ENCODE data around the gene NEMP1. TPM values are rescaled to one million over a fixed set of nuclear protein-coding genes. Genes with fewer than 3 reads are reported as not detected.

The NEMP1 gene
- total and polyA plus RNA-seq, 10 of the 15 experiments (the other 5 are each of a cell fraction or from before 2014, with no cell fraction given): 4.0 to 45.9 (median 19.8) TPM

DNA sequence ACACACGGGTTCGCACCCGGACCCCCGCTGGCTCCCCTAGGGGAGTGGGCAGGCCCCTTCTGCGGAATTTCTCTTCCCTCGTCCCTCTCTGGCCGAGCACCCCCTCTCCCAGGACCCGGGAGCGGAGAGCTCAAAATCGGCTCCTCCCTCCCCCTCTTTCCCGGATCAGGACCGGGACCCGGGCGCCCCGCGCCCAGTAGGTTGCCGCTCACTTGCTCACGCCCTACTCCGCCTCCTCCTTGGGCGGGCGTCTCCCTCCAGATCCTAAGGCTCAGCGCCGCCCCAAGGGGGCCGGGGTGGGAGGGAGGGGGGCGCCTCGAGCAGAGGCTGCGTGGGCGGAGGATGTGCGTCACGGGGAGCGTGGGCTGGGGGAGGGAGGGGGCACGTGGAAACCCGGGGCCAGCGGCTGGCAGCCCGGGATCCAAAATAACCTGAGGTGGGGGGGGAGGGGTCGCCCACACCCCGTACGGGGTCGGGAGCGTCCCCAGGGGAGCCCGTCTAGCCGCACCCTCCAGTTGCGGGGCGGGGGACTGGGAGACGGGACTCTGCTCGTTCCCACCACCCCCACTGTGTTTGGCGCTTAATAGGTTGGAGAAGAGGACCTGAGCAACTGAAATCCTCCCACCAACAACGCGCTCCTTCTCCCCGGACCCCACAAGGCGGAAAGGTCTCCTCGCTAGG lies 8.6 kb upstream of the NEMP1 start:
- ATAC-seq (peak; percentile 67), DNase-seq (ENCODE audit: low read depth, low spot score) (no peak), FAIRE-seq (no peak)
- no peaks in the 10 kb centered on the region for H3K27me3 ChIP-seq (replicated peaks in 1 of 2; ENCODE audit: control insufficient read depth in 2 of 2, insufficient read depth in 2 of 2, low read length in 1 of 2)
- peaks cover 23% of the 10 kb centered on the region for H3K4me1 ChIP-seq (ENCODE audit: control insufficient read depth, insufficient read depth, low read length)
- no peaks in the 10 kb centered on the region for H4K20me1 ChIP-seq (ENCODE audit: control insufficient read depth, insufficient read depth)
- SMC1A ChIA-PET (ENCODE audit: uncharacterized antibody, unreplicated experiment): interaction anchor here (1.0 to 9.2 kb wide), 3 partner anchors 8 to 24 kb away, joined by 6 to 169 read pairs (median 29); partner anchors contain the start of gene STAT6
- POLR2A ChIA-PET: interaction anchor here (0.6 to 5.1 kb wide), 7 partner anchors 8 to 402 kb away, joined by 3 to 41 read pairs (median 4); partner anchors contain the start of genes NEMP1 and STAT6
- CTCF ChIA-PET: interaction anchor here (1.0 to 9.0 kb wide), 4 partner anchors 8 to 23 kb away, joined by 3 to 144 read pairs (median 40); partner anchors contain the start of genes NEMP1 and STAT6
- peak overlapping the region; percentile 95 for H3K9ac ChIP-seq (ENCODE audit: control insufficient read depth, insufficient read depth, low read length)
- 0% methylated on average over 29 of the region's 52 CpGs for WGBS (ENCODE audit: insufficient coverage, insufficient replicate concordance, low lambda C conversion rate, missing lambda C conversion rate)
- RAD21 ChIA-PET (ENCODE audit: unreplicated experiment): interaction anchor here (0.6 to 8.8 kb wide), 6 partner anchors 8 to 403 kb away, joined by 3 to 199 read pairs (median 16); partner anchors contain the start of genes NEMP1 and STAT6
- in situ Hi-C loops (cut with MboI) (loop anchor here (10.0 kb wide), 1 partner anchor 452 kb away; the partner anchor contains the start of gene BAZ2A), intact Hi-C loops (cut with micrococcal nuclease; ENCODE audit: unreplicated experiment) (loop anchor here (1.0 to 5.0 kb wide), 4 partner anchors 8 to 450 kb away; partner anchors contain the start of genes PTGES3 and STAT6)
- BruUV-seq (replicated peaks): no TSS peak
- peaks cover 26% of the 10 kb centered on the region for H3K79me2 ChIP-seq (ENCODE audit: control insufficient read depth, insufficient read depth, low read length)
- H3K36me3 ChIP-seq (ENCODE audit: control insufficient read depth in 2 of 2, insufficient read depth in 2 of 2, low read length in 1 of 2): peaks cover 2 to 7% of the 10 kb centered on the region in 2 experiments; a peak in 3 of 4 replicates
- peak overlapping the region; percentile 95 for H3K4me2 ChIP-seq (ENCODE audit: control insufficient read depth, insufficient read depth)
- peak overlapping the region; percentile 98 for H3K27ac ChIP-seq (ENCODE audit: control insufficient read depth, insufficient read depth)
- peak overlapping the region; percentile 95 for H3K4me3 ChIP-seq
- H3K9me3 ChIP-seq (replicated peaks; ENCODE audit: control insufficient read depth, insufficient read depth, low read length): no peaks in the 10 kb centered on the region
- peak overlapping the region; percentile 61 for H2AFZ ChIP-seq (ENCODE audit: control insufficient read depth, low read depth, low read length)
- TF ChIP-seq, protein P1, sequence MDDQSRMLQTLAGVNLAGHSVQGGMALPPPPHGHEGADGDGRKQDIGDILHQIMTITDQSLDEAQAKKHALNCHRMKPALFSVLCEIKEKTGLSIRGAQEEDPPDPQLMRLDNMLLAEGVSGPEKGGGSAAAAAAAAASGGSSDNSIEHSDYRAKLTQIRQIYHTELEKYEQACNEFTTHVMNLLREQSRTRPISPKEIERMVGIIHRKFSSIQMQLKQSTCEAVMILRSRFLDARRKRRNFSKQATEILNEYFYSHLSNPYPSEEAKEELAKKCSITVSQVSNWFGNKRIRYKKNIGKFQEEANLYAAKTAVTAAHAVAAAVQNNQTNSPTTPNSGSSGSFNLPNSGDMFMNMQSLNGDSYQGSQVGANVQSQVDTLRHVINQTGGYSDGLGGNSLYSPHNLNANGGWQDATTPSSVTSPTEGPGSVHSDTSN (IDR thresholded peaks at IDR 0.05; ENCODE audit: insufficient replicate concordance, low read depth, low read length): no peak
- TF ChIP-seq, protein P2, sequence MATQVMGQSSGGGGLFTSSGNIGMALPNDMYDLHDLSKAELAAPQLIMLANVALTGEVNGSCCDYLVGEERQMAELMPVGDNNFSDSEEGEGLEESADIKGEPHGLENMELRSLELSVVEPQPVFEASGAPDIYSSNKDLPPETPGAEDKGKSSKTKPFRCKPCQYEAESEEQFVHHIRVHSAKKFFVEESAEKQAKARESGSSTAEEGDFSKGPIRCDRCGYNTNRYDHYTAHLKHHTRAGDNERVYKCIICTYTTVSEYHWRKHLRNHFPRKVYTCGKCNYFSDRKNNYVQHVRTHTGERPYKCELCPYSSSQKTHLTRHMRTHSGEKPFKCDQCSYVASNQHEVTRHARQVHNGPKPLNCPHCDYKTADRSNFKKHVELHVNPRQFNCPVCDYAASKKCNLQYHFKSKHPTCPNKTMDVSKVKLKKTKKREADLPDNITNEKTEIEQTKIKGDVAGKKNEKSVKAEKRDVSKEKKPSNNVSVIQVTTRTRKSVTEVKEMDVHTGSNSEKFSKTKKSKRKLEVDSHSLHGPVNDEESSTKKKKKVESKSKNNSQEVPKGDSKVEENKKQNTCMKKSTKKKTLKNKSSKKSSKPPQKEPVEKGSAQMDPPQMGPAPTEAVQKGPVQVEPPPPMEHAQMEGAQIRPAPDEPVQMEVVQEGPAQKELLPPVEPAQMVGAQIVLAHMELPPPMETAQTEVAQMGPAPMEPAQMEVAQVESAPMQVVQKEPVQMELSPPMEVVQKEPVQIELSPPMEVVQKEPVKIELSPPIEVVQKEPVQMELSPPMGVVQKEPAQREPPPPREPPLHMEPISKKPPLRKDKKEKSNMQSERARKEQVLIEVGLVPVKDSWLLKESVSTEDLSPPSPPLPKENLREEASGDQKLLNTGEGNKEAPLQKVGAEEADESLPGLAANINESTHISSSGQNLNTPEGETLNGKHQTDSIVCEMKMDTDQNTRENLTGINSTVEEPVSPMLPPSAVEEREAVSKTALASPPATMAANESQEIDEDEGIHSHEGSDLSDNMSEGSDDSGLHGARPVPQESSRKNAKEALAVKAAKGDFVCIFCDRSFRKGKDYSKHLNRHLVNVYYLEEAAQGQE (IDR thresholded peaks at IDR 0.05; ENCODE audit: low read depth, low read length): no peak
- TF ChIP-seq, protein P3, sequence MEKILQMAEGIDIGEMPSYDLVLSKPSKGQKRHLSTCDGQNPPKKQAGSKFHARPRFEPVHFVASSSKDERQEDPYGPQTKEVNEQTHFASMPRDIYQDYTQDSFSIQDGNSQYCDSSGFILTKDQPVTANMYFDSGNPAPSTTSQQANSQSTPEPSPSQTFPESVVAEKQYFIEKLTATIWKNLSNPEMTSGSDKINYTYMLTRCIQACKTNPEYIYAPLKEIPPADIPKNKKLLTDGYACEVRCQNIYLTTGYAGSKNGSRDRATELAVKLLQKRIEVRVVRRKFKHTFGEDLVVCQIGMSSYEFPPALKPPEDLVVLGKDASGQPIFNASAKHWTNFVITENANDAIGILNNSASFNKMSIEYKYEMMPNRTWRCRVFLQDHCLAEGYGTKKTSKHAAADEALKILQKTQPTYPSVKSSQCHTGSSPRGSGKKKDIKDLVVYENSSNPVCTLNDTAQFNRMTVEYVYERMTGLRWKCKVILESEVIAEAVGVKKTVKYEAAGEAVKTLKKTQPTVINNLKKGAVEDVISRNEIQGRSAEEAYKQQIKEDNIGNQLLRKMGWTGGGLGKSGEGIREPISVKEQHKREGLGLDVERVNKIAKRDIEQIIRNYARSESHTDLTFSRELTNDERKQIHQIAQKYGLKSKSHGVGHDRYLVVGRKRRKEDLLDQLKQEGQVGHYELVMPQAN (conservative IDR thresholded peaks at IDR 0.05): peak; percentile 58
- no peak for TF ChIP-seq SREBF2 (IDR thresholded peaks at IDR 0.05; ENCODE audit: low read length)
- peak; percentile 22; the same call in 1 of the 2 replicates for TF ChIP-seq ZNF207 (IDR thresholded peaks at IDR 0.05; ENCODE audit: borderline replicate concordance)
- TF ChIP-seq, protein P4, sequence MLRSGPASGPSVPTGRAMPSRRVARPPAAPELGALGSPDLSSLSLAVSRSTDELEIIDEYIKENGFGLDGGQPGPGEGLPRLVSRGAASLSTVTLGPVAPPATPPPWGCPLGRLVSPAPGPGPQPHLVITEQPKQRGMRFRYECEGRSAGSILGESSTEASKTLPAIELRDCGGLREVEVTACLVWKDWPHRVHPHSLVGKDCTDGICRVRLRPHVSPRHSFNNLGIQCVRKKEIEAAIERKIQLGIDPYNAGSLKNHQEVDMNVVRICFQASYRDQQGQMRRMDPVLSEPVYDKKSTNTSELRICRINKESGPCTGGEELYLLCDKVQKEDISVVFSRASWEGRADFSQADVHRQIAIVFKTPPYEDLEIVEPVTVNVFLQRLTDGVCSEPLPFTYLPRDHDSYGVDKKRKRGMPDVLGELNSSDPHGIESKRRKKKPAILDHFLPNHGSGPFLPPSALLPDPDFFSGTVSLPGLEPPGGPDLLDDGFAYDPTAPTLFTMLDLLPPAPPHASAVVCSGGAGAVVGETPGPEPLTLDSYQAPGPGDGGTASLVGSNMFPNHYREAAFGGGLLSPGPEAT (IDR thresholded peaks at IDR 0.05; ENCODE audit: low read depth): 0 out of 2 replicates have a peak, but pooled peaks have one; percentile 9
- TF ChIP-seq, protein P5, sequence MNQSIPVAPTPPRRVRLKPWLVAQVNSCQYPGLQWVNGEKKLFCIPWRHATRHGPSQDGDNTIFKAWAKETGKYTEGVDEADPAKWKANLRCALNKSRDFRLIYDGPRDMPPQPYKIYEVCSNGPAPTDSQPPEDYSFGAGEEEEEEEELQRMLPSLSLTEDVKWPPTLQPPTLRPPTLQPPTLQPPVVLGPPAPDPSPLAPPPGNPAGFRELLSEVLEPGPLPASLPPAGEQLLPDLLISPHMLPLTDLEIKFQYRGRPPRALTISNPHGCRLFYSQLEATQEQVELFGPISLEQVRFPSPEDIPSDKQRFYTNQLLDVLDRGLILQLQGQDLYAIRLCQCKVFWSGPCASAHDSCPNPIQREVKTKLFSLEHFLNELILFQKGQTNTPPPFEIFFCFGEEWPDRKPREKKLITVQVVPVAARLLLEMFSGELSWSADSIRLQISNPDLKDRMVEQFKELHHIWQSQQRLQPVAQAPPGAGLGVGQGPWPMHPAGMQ (IDR thresholded peaks at IDR 0.05; ENCODE audit: borderline replicate concordance): no peak
- TF ChIP-seq, protein P6, sequence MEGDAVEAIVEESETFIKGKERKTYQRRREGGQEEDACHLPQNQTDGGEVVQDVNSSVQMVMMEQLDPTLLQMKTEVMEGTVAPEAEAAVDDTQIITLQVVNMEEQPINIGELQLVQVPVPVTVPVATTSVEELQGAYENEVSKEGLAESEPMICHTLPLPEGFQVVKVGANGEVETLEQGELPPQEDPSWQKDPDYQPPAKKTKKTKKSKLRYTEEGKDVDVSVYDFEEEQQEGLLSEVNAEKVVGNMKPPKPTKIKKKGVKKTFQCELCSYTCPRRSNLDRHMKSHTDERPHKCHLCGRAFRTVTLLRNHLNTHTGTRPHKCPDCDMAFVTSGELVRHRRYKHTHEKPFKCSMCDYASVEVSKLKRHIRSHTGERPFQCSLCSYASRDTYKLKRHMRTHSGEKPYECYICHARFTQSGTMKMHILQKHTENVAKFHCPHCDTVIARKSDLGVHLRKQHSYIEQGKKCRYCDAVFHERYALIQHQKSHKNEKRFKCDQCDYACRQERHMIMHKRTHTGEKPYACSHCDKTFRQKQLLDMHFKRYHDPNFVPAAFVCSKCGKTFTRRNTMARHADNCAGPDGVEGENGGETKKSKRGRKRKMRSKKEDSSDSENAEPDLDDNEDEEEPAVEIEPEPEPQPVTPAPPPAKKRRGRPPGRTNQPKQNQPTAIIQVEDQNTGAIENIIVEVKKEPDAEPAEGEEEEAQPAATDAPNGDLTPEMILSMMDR (IDR thresholded peaks at IDR 0.05 in 2 of 3, conservative IDR thresholded peaks at IDR 0.05 in 1 of 3; ENCODE audit: control insufficient read depth in 2 of 3, extremely low read depth in 1 of 3, insufficient read depth in 1 of 3, low read depth in 3 of 3, low read length in 3 of 3): no peak
